ENCODE data around the gene MICALL1.

MICALL1 gene

GRCh38 chr22:37985751-37986281 lies 79.7 kb downstream of the MICALL1 start:
- CTCF ChIA-PET = no interaction called here
- no peak for DNase-seq (ENCODE audit: low read depth, low spot score)
- no peak overlapping the region for H3K4me3 ChIP-seq (ENCODE audit: low read depth, low read length)
- POLR2A ChIA-PET = interaction anchor here (0.6 to 0.7 kb wide), 2 partner anchors 18 to 699 kb away, joined by 3 to 6 read pairs; no protein-coding TSS in a partner anchor
- TF ChIP-seq CTCF (IDR thresholded peaks at IDR 0.05; ENCODE audit: insufficient read depth, low read length, missing control alignments) = no peak

GRCh38 chr22:37986371-37986770 lies 80.3 kb downstream of the MICALL1 start:
- POLR2A ChIA-PET = no interaction called here

GRCh38 chr22:37989146-37990045 lies 83.3 kb downstream of the MICALL1 start:
- POLR2A ChIA-PET = interaction anchor here (0.6 kb wide), 1 partner anchor 442 kb away, joined by 4 read pairs; no protein-coding TSS in a partner anchor
- no peak for DNase-seq (ENCODE audit: low read depth, low spot score)
- CTCF ChIA-PET = interaction anchor here (0.9 to 1.5 kb wide), 3 partner anchors 10 to 24 kb away, joined by 3 to 6 read pairs (median 3); no protein-coding TSS in a partner anchor
- TF ChIP-seq CTCF (IDR thresholded peaks at IDR 0.05; ENCODE audit: insufficient read depth, low read length, missing control alignments) = no peak
- H3K4me3 ChIP-seq (ENCODE audit: low read depth, low read length) = no peak overlapping the region

More at GRCh38 chr22:37986371-37986770, 80.3 kb downstream of the MICALL1 start:
- CTCF ChIA-PET = no interaction called here
- H3K4me3 ChIP-seq (ENCODE audit: low read depth, low read length) = no peak overlapping the region
- TF ChIP-seq CTCF (IDR thresholded peaks at IDR 0.05; ENCODE audit: insufficient read depth, low read length, missing control alignments) = no peak
- no peak for DNase-seq (ENCODE audit: low read depth, low spot score)

- CTCF ChIA-PET = interaction anchor here (1.5 kb wide), 2 partner anchors 14 to 25 kb away, joined by 3 to 6 read pairs; no protein-coding TSS in a partner anchor
- no peak for TF ChIP-seq CTCF (IDR thresholded peaks at IDR 0.05; ENCODE audit: insufficient read depth, low read length, missing control alignments)
- POLR2A ChIA-PET = interaction anchor here (0.6 kb wide), 1 partner anchor 441 kb away, joined by 4 read pairs; no protein-coding TSS in a partner anchor
- H3K4me3 ChIP-seq (ENCODE audit: low read depth, low read length) = no peak overlapping the region
- DNase-seq (ENCODE audit: low read depth, low spot score) = no peak
Observed at GRCh38 chr22:37990301-37990700, 84.2 kb downstream of the MICALL1 start.

GRCh38 chr22:37990862-37991261 lies 84.8 kb downstream of the MICALL1 start:
- POLR2A ChIA-PET = no interaction called here
- CTCF ChIA-PET = interaction anchor here (1.5 kb wide), 1 partner anchor 25 kb away, joined by 6 read pairs; no protein-coding TSS in a partner anchor

More at GRCh38 chr22:37990862-37991261, 84.8 kb downstream of the MICALL1 start:
- no peak for TF ChIP-seq CTCF (IDR thresholded peaks at IDR 0.05; ENCODE audit: insufficient read depth, low read length, missing control alignments)
- no peak overlapping the region for H3K4me3 ChIP-seq (ENCODE audit: low read depth, low read length)
- no peak for DNase-seq (ENCODE audit: low read depth, low spot score)

Data from AG04449 (cell line).